Stimulated activated CD4-positive, alpha-beta T cell treated with anti-CD3 and anti-CD28 coated beads, Interleukin-12 subunit alpha, Interleukin-12 subunit beta, amount 100 ng/mL, for 4 hours (primary cell): ENCODE results near the gene PEF1.

Experiments used
- DNase-seq: peaks from one replicate; pipeline ENCODE4 v3.0.0-alpha.2; 2020

Gene PEF1, protein sequence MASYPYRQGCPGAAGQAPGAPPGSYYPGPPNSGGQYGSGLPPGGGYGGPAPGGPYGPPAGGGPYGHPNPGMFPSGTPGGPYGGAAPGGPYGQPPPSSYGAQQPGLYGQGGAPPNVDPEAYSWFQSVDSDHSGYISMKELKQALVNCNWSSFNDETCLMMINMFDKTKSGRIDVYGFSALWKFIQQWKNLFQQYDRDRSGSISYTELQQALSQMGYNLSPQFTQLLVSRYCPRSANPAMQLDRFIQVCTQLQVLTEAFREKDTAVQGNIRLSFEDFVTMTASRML

DNA sequence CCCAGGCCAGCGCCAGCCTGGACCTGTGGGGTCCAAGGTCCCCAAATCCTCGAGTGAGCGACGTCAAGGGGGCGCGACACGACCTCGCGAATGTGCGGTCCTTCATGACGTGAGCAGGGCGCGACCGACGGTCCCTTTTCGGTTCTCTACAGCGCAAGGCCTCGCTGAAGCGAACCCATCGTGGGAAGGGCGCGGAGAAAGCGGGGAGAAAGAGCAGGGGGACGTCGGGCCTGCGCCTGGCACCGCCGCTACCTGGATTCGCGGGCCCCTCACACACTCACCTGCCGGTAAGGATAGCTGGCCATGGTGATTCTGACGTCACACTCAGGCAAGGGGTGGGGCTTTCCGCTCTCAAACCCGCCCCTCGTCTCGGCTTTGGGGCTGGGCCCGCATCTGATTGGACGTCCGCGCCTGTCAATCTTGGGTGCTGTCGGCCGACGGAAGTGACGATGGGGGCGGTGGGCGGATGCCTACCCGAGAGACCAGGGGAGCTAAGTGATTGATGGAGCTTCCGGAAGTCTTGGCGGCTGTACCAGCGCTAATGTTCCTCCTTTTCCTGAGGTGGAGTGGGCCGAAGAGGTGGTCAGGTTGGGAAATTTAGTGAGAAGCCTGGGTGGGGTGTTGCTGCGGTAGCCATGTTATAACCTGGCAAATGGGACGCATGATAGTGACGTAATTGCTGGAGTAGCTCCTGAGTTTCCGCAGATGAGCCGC is at the start of gene PEF1:
PEF1 (minus strand) TSS at position 317 of the 714 bp plus-strand sequence; CDS start at position 305, 12 bp downstream.
- peak; percentile 99 for DNase-seq

DNA sequence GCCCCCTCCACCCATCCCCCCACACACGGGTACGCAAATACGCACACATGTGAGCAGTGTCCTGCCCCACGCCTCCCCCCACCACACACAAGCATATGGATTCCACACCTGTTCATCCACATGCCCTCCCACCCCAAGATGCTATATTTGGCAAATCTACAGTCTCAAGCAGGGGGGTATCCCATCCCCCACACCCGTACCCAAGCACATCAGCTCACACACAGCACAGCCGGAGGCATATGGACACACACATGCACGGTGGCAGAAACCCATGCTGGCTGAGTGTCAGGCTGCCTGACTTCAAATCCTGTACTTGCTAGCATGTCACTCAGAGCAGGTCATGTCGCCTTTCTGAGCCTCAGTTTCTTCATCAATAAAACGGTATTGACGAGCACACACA is 48.6 kb upstream of the PEF1 start:
- no peak for DNase-seq

DNA sequence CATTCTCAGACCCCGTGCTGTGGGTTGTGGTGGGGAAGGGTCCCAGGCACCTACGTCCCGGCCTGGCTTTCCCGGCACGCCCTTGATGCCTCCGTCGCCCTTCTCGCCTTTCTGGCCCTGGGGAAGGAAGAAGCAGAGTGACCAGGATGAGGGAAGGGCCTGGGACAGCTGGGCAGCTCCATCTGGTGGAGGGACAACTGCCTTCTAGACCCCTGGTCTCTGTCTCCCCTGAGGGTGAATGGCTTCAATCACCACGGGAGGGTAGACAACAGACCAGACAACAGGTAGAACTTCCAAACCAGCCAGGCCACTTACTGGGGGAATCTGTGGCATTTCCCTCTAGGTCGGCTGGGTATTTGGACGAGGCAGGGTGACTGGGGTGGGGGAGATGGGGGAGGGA is 47.3 kb upstream of the PEF1 start:
- DNase-seq: no peak

DNA sequence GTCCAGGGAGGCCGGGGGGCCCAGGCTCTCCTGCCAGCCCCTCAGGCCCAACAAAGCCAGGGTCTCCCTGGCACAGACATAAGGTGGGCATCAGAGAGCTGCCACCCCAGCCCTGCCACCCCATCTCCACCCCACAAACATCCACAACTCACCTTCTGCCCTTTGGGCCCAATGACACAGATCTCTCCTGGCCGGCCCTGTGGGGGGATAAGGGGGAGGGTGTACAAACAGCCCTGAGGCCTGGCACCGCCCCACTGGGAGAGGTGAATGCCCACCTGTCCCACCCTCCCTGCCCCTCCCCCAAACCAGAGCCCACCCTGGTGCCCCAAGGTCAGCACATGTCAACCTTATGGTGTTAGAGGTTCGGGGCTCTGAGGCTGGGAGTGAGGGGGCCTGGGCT is 46.8 kb upstream of the PEF1 start:
- DNase-seq: no peak

DNA sequence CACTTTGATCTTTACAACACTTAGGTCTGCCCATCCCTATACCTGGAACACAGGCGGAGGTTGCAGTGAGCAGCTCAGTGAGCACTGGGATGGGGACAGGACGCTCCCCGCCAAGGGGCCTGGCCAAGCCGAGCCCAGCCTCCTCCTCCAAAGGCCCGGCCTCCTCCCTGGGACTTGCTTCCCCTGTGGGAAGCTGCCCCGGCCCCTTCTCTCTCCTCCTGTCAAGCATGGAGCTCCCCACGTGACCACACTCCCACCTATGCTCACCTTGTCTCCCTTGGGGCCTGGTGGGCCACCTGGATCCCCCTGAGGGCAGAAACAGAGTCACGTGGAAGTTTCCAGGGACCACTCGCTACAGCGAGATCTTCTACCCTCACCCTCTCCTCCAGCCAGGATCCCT is 46.2 kb upstream of the PEF1 start:
- DNase-seq: no peak

DNA sequence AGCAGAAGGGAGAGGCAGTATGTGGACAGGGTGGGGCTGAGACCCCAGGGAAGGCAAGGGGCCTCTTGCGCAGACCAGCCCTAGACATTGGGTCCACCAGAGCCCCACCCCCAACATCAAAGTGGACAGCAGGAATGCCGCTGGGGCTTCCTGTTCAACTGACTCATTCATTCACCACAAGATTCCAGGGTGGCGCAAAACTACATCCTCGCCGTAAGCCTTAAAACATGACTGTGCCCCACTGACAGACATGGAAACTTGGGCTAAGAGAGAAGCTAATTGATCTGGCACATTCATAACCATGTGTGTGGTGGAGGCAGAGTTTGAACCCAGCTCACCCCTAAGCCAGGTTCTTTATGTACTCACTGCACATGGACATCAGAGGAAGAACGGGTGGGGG is 45.2 kb upstream of the PEF1 start:
- DNase-seq: no peak

DNA sequence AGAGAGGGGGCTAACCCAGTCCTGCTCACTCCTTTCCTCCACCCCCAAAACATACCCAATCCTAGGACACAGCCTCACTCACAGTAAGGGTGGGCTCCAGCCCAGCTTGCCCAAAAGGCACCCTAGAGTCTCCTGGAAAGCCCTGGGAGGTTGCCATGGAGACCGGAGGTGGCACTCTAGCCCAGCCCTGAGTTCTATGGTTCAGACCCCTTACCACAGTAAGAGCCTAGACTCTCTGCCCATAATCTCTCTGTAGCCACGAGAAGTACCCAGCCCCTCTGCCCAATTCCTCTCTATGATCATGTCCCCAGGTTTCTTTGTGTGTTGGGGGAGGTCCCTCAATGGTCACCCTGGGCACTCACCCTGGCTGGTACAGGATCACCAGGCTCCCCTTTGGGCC is 44.7 kb upstream of the PEF1 start:
- no peak for DNase-seq

DNA sequence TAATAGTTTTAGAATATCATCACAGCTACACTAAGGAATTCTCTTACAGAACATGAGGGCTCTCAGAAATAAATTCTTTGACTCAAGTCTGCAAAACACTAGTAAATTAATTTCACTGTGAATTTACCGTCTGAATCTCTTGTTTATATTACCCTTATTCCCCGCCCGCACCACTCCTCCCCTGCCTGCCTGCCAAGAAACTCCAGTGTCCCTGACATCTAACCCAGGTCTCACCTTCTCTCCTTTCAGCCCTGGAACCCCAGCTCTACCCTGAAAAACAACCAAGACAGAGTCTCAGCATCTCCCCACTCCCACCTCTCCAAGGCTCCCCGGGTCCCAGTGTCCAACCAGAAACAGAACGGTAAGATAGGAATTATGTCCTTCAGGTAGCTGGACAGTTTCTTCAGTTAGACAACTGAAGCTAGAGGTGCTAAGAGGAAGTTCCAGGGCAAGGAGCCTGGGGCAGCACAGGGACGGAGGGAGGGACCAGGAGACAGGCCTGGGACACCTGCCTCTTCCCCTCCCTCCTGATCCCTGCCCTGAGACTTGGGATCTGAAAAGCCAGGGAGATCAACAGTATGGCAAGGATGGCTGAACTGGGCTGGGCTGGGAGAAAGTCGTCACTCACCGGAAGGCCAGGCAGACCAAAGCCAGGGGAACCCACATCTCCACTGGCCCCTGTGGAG is 43.7 kb upstream of the PEF1 start:
- no peak for DNase-seq

DNA sequence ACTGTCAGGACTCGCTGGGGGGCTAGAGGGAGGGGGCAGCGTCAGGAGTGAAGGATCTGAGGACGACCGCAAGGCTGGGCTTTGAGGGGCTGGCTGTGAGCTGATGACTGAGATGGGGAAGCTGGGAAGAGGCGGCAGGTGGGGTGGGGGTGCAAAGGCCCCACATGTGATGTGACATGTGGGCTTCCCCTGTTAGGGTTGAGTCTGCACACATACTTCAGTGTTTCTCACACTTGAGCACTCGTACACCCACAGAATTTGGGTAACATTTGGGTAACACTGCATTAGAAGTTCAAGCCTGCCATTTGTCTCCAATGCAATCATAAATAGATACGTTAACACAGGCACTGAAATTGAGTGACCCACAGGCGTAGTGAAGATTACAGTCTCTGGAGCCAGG is 42.9 kb upstream of the PEF1 start:
- DNase-seq: no peak

DNA sequence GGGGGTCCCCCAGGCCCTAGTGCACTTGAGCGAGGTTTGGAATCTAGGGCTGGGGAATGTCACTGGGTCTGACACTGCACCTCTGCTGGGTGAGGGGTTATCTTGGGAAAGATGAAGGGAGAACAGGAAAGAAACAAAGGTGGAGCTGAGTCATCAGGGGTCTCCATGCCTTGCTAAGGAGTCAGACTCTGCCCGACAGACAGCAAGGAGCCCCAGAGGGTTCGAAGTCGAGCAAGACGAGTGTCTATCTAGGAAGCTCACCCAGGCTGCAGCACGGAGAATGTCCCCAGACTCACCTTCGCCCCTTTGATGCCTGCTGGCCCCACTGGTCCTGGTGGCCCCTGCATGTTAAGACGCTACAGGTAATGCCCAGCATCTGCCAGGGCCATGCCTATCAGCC is 41.1 kb upstream of the PEF1 start:
- DNase-seq: no peak

DNA sequence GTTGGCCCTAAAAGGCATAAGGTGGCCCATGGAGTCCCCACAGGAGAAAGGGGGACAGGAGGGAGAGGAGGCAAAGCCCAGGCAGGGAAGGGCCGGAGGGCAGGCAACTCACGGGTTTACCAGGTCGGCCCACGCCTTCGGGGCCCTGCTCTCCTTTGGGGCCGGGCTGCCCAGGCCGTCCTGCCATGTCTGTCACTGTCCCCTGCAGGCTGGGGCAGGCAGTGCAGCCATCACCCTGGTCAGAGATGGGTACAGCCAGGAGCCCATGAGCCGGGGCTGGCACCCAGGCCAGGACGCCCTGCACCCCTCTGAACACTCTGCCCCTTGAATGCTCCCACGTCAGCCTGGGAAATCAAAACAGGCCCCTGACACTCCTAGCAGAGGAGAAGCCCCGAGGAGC is 39.3 kb upstream of the PEF1 start:
- no peak for DNase-seq

DNA sequence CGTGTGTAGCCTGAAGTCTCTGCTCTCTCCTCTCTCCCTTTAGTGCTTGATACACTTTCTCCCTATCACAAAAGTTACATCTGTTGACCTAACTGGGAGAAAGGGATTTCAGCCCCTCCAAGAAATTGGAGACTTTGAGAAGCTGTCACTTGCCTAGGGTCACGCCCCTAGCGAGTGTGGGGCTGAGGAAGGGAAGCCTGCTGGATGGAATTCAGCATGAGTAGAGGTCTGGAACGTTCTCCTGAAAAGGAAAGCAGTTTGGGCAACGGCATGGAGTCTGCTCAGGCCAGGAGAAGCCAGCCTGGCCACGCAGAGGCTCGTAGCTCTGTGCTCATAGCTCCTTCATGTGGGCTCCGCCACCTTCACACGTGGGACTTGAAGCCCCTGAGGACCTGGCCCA is 36.7 kb upstream of the PEF1 start:
- no peak for DNase-seq

DNA sequence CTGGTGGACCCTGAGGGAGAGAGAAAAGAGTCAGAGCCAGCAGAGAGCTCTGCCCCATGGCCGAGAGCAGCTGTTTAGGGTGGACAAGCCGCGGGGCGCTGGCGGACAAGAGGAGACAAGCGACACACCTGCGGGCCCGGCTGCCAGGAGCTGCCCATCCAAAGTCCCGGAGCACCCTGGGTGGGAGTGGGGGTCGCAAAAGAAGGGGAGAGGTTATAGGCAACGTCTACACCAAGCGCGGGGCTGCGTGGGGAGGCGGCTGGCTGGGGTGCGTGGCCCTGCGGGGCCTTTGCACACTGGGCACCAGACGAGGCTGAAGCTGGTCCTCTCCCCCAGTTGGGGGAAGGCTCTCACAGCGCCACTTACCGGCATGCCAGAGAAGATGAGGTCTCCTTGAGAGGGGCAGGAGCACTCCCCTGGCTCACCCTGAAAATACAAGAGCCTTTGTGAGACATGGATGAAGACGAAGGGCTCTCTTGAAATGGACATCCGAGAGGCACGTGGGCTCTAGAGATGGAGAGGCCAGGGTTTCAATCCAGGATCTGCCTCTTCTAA is 35.1 kb upstream of the PEF1 start:
- no peak for DNase-seq

DNA sequence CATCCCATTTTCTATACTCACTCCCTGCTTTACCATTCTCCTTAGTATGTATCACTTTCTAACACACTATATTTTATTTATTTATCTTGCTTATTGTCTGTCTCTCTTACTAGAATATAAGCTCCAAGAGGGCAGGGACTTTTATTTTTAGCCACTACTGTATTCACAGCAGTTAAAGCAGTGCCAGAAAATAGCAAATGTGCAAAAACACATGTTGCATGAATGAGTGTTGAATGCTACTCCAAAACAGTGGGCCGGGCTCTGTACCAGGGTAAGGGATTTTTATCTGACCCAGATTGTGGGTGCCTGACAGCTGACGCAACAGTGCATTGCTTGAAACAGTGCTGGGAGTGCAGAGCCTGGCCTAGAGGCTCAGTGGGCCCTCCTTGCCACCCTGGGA is 34.4 kb upstream of the PEF1 start:
- no peak for DNase-seq

DNA sequence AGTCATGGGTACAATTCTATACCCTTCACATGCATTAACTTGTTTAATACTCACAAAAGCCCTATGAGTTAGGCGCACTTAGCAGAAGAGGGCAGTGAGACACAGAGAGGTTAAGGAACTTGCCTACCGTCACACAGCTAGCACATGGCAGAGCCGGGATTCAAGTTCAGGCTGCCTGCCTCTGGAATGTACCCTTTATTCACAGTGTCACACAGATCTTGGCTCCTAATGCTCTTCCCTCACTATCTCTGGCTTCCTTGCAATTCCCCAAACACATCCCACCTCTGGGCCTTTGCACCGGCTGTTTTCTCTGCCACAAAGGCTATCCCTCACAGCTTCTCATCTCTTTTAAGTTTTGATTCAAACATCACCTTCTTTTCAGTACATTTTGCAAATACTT is 34.0 kb upstream of the PEF1 start:
- no peak for DNase-seq

DNA sequence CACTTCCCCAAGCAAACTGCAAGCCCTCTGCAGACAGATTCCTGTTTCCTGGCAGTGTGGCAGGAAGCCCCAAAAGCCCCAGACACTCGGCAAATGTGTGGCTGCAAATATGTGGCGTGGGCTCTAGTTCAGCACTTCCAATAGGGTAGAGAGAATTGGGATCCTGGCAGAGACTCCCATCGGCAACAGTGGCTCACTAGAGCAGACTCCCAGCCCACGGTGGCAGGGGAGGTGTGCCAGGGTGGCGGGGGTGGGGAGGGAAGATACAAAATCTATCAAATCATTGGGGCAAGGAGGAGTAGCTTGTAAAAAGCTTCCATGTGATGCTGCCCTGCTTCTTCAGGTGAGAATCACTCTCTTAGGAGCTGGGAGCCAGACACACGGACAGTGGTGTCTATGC is 33.3 kb upstream of the PEF1 start:
- no peak for DNase-seq

DNA sequence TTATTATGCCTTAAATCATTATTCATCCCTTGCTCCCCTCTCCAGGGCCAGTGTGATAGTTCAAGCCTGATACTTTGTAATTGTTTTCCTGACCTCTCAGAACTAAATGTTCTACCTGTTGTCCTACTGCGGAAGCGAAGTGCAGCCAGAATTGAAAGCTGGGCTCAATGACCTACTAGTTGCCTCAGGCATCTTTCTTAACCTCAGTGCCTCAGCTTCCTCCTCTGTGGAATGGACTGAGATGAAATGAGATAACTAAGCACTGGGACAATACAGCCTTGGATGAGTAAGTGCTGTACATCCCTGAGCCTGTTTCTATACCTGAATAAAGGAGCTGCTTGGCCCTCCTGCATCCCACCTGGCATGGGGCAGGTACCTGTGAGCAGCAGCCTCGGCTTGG is 32.7 kb upstream of the PEF1 start:
- DNase-seq: no peak

DNA sequence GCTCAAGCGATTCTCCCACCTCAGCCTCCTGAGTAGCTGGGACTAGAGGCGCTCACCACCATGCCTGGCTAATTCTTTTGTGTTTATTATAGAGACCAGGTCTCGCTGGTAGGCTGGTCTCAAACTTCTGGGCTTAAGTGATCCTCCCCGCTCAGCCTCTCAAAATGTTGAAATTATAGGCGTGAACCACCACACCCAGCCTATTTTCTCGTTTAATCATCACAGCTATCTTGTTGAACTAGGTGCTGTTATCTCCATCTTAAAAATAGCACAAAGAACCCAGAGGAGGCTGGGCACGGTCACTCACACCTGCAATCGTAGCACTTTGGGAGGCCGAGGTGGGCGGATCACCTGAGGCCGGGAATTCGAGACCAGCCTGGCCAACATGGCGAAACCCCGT is 31.1 kb upstream of the PEF1 start:
- no peak for DNase-seq

DNA sequence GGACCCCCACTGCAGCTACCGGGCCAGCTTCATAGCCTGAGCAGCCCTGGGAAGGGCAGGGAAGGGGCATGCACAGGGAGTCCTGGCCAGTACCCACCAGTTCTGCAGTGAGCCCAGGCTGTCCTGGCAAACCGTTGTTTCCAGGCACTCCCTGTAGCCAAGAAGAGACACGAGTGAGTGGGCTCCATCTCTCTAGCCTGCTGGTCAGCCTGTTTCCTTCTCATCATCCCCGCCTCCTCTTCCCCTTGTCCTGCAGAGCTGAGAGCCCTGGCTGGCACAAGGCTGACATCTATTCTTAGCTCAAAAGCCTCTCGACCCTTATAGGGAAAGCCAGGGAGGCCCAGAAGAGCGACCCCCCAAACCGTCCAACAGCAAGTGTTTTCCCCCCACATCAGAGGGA is 30.5 kb upstream of the PEF1 start:
- DNase-seq: no peak

DNA sequence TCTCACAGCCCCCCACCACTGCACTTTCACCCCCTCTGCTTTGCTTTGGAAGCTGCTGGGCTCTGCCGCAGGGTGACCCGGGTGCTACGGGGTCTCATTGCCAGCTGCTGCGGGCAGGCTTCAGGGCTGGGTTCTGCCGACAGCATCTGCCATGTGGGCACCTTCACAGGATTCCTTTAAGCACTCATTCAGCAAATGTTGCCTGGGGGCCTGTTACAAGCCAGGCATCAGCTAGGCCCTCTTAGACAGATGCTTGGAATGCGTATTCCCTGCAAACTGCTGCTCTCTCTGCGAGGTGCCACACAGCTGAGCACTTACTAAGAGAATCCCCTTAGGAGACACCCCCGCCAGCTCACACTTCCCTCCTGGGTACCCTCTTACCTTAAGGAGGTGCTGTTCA is 29.9 kb upstream of the PEF1 start:
- DNase-seq: no peak

DNA sequence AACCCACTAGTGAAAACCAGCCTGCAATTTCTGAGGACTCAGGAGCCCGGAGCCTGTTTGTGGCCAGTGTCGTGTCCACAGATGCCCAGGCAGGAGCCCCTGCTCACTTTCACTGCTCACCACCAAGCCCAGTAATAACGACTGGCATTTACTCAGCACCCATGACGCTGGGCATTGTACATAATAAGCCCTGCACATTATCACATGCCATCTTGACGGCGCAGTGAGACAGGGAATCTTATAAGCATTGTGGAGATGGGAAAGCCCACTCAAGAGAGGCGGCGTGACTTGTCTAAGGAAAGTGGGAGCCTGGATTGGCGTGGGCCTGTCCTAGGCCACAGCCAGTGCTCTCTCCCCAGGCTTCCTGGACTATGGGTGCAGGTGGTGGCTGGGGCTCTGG is 28.8 kb upstream of the PEF1 start:
- DNase-seq: no peak

DNA sequence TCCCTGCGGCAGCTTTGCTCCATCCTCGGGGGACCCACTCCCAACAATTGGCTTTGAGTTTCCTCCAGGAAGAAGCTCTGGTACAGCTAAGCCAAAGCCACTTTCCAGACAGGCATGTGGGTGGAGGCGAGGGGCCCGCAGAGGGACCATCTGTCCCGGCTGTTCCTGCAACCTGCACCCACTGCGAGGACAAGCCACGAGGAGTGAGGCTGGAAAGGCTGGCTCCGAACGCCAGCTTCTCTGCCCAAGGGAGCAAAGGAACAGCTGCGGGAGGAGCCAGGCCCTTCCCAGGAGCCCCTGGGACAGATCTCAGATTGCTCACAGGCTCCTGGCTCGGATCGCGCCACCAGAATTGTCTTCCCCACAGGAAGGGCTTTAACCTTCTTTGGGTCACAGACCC is 28.3 kb upstream of the PEF1 start:
- DNase-seq: no peak

DNA sequence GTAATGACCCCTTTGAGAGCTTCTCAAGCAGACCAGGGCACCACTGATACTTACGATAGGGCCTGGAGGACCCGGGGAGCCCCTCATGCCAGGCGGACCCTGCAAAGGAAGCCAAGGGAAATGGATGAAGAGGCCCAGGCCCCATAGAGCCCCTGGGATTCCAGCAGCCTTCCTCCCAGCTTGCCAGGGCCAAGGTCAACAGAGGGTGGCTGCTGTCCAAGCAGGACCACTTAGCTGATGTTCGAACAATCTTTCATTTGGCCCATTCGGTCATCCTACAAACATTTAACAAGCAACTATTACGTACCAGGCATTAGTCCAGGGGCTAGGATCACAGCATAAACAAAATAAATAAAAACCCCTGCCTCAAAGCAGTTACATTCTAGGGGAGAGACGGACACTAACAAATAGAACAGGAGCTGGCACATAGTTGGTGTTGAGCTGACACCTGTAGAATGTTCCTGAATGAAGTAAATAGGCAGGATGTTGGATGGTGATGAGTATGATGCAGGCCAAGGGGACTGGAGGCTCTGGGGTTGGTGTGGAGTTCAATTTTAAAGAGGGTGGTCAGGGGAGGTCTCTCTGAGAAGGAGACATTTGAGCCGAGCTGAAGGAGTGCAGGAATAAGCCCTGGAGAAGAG is 27.0 kb upstream of the PEF1 start:
- no peak for DNase-seq

DNA sequence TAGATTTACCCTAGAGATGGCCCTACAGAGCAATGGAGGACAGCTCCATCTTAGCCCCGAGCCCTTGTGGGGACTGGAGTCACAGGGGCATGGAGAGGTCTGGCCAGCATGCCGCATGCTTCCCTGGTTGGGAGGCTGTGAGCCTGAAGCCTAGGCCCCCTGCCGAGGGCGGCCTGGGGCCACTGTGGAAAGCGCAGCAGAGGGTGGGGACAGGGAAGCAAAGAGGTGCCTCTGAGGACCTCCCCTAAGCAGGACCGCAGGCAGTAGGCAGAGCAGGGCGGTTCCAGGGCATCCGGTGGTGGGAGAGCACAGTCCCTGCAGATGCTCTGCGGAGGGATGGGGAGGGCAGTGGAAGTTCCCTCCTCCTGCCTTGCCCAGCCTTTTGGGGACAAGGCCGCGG is 26.5 kb upstream of the PEF1 start:
- no peak for DNase-seq
